ENCODE measurements around the gene SEPTIN12. TPM values are rescaled to one million over a fixed set of nuclear protein-coding genes. Genes with fewer than 3 reads are reported as not detected.

The SEPTIN12 gene
- total RNA-seq (not detected), polyA plus RNA-seq (1 to 10 TPM in 1 of 3 donors, not detected in 2; 2.5 TPM)

GRCh38 chr16:4787627-4788482, at the start of gene SEPTIN12:
TSS of gene SEPTIN12 (minus strand) at chr16:4788345. CDS start at chr16:4787645, 700 bp downstream.
- Histone ChIP-seq H3K9me3 (no peaks in the 10 kb centered on the region), H3K4me1 (no peaks in the 10 kb centered on the region), H3K36me3 (no peaks in the 10 kb centered on the region), H3K4me3 (no peak within 1 kb of the TSS), H3K27ac (no peak within 1 kb of the TSS), H3K27me3 (no peaks in the 10 kb centered on the region)
- intact Hi-C loops (cut with DNase I), result no loop called here
- TF ChIP-seq CTCF (IDR thresholded peaks at IDR 0.05), result no peak
- no peak for TF ChIP-seq EP300 (IDR thresholded peaks at IDR 0.05)
- TF ChIP-seq POLR2A (IDR thresholded peaks at IDR 0.05), result no peak
- TF ChIP-seq POLR2AphosphoS5 (IDR thresholded peaks at IDR 0.05), result no peak
- 77 to 80% methylated on average over 14 of the region's 14 CpGs for WGBS, 2 donors
- no peak for DNase-seq

GRCh38 chr16:4836727-4837126, 48.6 kb upstream of the SEPTIN12 start:
- WGBS, 2 donors, result 88 to 91% methylated on average over 2 of the region's 2 CpGs

GRCh38 chr16:4833584-4833983, 45.4 kb upstream of the SEPTIN12 start:
- Histone ChIP-seq H3K27ac (no peak overlapping the region), H3K36me3 (peaks cover 34 to 93% (median 49%) of the 10 kb centered on the region in 4 donors), H3K9me3 (no peaks in the 10 kb centered on the region), H3K4me1 (no peaks in the 10 kb centered on the region), H3K27me3 (no peaks in the 10 kb centered on the region), H3K4me3 (no peak overlapping the region)
- intact Hi-C loops (cut with DNase I), result no loop called here
- DNase-seq, result no peak
- TF ChIP-seq CTCF (IDR thresholded peaks at IDR 0.05) (no peak), EP300 (IDR thresholded peaks at IDR 0.05) (no peak), POLR2A (IDR thresholded peaks at IDR 0.05) (no peak), POLR2AphosphoS5 (IDR thresholded peaks at IDR 0.05) (no peak)
- 42 to 73% methylated on average over 1 of the region's 1 CpG for WGBS, 2 donors

More at GRCh38 chr16:4836727-4837126, 48.6 kb upstream of the SEPTIN12 start:
- TF ChIP-seq EP300 (IDR thresholded peaks at IDR 0.05), result no peak
- no peak for TF ChIP-seq POLR2AphosphoS5 (IDR thresholded peaks at IDR 0.05)
- TF ChIP-seq CTCF (IDR thresholded peaks at IDR 0.05), result no peak
- TF ChIP-seq POLR2A (IDR thresholded peaks at IDR 0.05), result no peak
- no peak overlapping the region for H3K4me3 ChIP-seq
- H3K27ac ChIP-seq, result no peak overlapping the region
- no peaks in the 10 kb centered on the region for H3K9me3 ChIP-seq
- no peaks in the 10 kb centered on the region for H3K4me1 ChIP-seq
- H3K27me3 ChIP-seq, result no peaks in the 10 kb centered on the region
- peaks cover 22 to 93% (median 39%) of the 10 kb centered on the region in 4 donors for H3K36me3 ChIP-seq
- DNase-seq, result no peak
- intact Hi-C loops (cut with DNase I), result no loop called here

GRCh38 chr16:4832698-4833343, 44.7 kb upstream of the SEPTIN12 start:
- Histone ChIP-seq H3K27ac (no peak overlapping the region), H3K27me3 (no peaks in the 10 kb centered on the region), H3K36me3 (peaks cover 39 to 94% (median 53%) of the 10 kb centered on the region in 4 donors), H3K4me3 (no peak overlapping the region), H3K4me1 (no peaks in the 10 kb centered on the region), H3K9me3 (no peaks in the 10 kb centered on the region)
- TF ChIP-seq CTCF (IDR thresholded peaks at IDR 0.05) (no peak), POLR2AphosphoS5 (IDR thresholded peaks at IDR 0.05) (no peak), EP300 (IDR thresholded peaks at IDR 0.05) (no peak), POLR2A (IDR thresholded peaks at IDR 0.05) (no peak)
- no peak for DNase-seq
- intact Hi-C loops (cut with DNase I), result no loop called here
- WGBS, 2 donors, result 21 to 60% methylated on average over 6 of the region's 6 CpGs
